UCSD-AML1 (cell line): Measurements from ENCODE around the gene ZNF607.

ENCODE experiments used
- DNase-seq: peaks from one replicate; lab custom pipeline; 2025; ENCODE audit not compliant: unreplicated experiment; lab: John Stamatoyannopoulos, UW

The ZNF607 gene

DNA sequence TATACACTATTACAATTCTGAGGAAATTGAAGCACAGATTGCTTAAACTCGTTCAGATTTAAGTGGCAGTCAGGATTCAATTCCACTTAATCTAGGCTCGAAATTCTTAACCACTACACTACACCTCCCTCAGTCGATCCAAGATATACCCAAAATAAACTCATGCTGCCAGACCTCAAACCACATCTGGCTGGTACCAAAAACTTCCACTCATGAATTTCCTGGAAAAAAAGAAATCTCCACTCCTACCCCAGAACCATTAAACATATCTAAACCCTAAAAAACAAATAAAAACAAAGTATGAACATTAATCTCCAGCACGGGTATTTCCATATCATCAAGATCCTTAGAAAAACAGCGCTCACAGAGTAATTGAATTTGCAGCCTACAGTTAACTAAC is 65.4 kb downstream of the ZNF607 start:
- no peak for DNase-seq
